ENCODE data around the gene CACNA2D2.

GRCh38 chr3:50491023-50491422, 12.4 kb downstream of the CACNA2D2 start:
- no peak for TF ChIP-seq POLR2A (IDR thresholded peaks at IDR 0.05)
- TF ChIP-seq, protein P1, sequence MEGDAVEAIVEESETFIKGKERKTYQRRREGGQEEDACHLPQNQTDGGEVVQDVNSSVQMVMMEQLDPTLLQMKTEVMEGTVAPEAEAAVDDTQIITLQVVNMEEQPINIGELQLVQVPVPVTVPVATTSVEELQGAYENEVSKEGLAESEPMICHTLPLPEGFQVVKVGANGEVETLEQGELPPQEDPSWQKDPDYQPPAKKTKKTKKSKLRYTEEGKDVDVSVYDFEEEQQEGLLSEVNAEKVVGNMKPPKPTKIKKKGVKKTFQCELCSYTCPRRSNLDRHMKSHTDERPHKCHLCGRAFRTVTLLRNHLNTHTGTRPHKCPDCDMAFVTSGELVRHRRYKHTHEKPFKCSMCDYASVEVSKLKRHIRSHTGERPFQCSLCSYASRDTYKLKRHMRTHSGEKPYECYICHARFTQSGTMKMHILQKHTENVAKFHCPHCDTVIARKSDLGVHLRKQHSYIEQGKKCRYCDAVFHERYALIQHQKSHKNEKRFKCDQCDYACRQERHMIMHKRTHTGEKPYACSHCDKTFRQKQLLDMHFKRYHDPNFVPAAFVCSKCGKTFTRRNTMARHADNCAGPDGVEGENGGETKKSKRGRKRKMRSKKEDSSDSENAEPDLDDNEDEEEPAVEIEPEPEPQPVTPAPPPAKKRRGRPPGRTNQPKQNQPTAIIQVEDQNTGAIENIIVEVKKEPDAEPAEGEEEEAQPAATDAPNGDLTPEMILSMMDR (IDR thresholded peaks at IDR 0.05), result no peak

Data from adrenal gland (tissue), 5 donors.